Neural progenitor cell (in vitro differentiated cells): Measurements from ENCODE around the gene FAM3B. TPM values are rescaled to one million over a fixed set of nuclear protein-coding genes. Genes with fewer than 3 reads are reported as not detected.

Source experiments
- DNase-seq: peaks from one replicate; pipeline ENCODE4 v3.0.0-alpha.2; 2016; ENCODE audit warnings: low spot score
- H2AFZ ChIP-seq: fragments of 200-600 bp; sonication (generic); replicated peaks from 2 replicates; pipeline ENCODE4 v1.6.1; 2016; ENCODE audit warnings: antibody characterized with exemption
- H3F3A ChIP-seq: fragments of 200-600 bp; sonication (generic); 2 replicates; pipeline ENCODE4 v1.6.1; 2016; ENCODE audit warnings: antibody characterized with exemption, low read depth
- H3K27ac ChIP-seq: fragments of 200-600 bp; sonication (generic); 2 replicates; pipeline ENCODE4 v1.5.1; 2016; ENCODE audit warnings: mild to moderate bottlenecking
- H3K27me3 ChIP-seq: fragments of 200-600 bp; sonication (generic); 2 replicates; pipeline ENCODE4 v1.6.1; 2016; ENCODE audit warnings: mild to moderate bottlenecking, moderate library complexity
- H3K36me3 ChIP-seq: fragments of 200-600 bp; sonication (generic); 2 replicates; pipeline ENCODE4 v1.5.1; 2016
- H3K4me1 ChIP-seq: fragments of 200-600 bp; sonication (generic); 2 replicates; pipeline ENCODE4 v1.6.1; 2016; ENCODE audit warnings: mixed run types
- H3K4me2 ChIP-seq: fragments of 200-600 bp; sonication (generic); 2 replicates; pipeline ENCODE4 v1.6.1; 2016
- H3K4me3 ChIP-seq: fragments of 200-600 bp; sonication (generic); 2 replicates; pipeline ENCODE4 v1.5.1; 2016
- H3K79me2 ChIP-seq: fragments of 200-600 bp; sonication (generic); 2 replicates; pipeline ENCODE4 v1.6.1; 2016; ENCODE audit warnings: low read depth
- H3K9ac ChIP-seq: fragments of 200-600 bp; sonication (generic); 2 replicates; pipeline ENCODE4 v1.6.1; 2016
- H3K9me3 ChIP-seq: fragments of 200-600 bp; sonication (generic); 2 replicates; pipeline ENCODE4 v1.5.1; 2016; ENCODE audit warnings: low read depth
- H4K20me1 ChIP-seq: fragments of 200-600 bp; sonication (generic); 2 replicates; pipeline ENCODE4 v1.6.1; 2016; ENCODE audit warnings: low read depth
- H3K27ac Mint-ChIP-seq: 3 replicates; pipeline ENCODE4 v1.8.0; 2021; ENCODE audit warnings: mixed read lengths
- H3K27me3 Mint-ChIP-seq: 2 replicates; pipeline ENCODE4 v1.8.0; 2022; ENCODE audit warnings: low read depth, mild to moderate bottlenecking, inconsistent platforms, moderate library complexity, mixed read lengths; ENCODE audit not compliant: insufficient read depth
- H3K36me3 Mint-ChIP-seq: 3 replicates; pipeline ENCODE4 v1.8.0; 2021; ENCODE audit warnings: mixed read lengths
- H3K4me1 Mint-ChIP-seq: 3 replicates; pipeline ENCODE4 v1.8.0; 2021; ENCODE audit warnings: mixed read lengths
- H3K4me3 Mint-ChIP-seq: 3 replicates; pipeline ENCODE4 v1.8.0; 2021; ENCODE audit warnings: mild to moderate bottlenecking, moderate library complexity, mixed read lengths
- H3K9me3 Mint-ChIP-seq: 3 replicates; pipeline ENCODE4 v1.8.0; 2020; ENCODE audit warnings: mixed read lengths
- EZH2 ChIP-seq: fragments of 200-600 bp; sonication (generic); IDR thresholded peaks from 2 replicates; pipeline ENCODE4 v1.6.1; 2017; ENCODE audit warnings: antibody characterized with exemption, mild to moderate bottlenecking, moderate library complexity
- EZH2phosphoT487 ChIP-seq: fragments of 200-600 bp; sonication (generic); IDR thresholded peaks from 2 replicates; pipeline ENCODE4 v1.6.1; 2017; ENCODE audit warnings: antibody characterized with exemption
- total RNA-seq: library from RNA; depleted of rRNA; stranded (reverse); fragments of >200 nt; gene quantifications from 2 replicates; pipeline ENCODE4 v1.2.3, GENCODE V29; 2015; ENCODE audit warnings: low replicate concordance
- TF ChIP-seq, protein P1 (sequence below): fragments of 200-600 bp; sonication (generic); IDR thresholded peaks from 2 replicates; pipeline ENCODE4 v1.5.1; 2017; ENCODE audit warnings: antibody characterized with exemption, mild to moderate bottlenecking

Gene FAM3B
- total RNA-seq, 1 donor from 2014 or later: not detected

DNA sequence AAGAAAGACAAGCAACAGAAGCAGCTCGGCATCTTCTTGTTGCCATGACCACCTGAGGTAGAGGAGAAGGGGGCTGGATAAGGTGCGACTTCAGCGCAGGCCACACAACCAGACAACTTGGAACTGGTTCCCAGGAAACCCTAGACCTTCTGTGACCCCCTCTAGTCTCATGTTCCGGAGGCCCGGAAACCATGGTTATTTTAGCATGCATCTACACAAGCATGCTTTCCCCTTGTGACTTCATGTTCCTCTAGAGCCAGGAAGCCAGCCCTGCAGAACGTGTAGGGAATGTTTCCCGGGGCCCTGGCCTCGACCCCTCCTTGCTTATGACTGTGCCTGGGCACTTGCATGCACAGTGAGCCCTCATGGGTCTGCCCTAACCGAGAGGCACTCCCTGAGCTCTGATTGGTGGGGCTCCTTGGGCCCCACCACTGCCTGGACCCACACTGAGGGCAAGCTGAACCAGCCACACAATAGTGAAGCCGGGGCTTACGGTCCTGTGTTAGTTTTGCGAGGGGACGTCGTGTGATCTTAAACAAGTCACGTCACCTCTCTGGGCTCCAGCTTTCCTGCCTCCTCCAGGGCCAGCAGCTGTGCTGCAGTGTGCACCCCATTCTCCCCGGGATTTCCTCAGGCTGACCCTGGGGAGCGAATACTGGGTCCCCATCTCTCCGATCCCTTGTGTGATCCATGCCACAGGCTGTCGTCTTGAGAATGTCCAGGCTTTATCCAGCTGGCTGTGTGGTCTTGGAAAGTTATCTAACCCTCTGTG lies 33.2 kb downstream of the FAM3B start:
- no peak overlapping the region for H3K4me3 Mint-ChIP-seq
- Histone ChIP-seq H3K4me2 (no peak overlapping the region), H4K20me1 (no peaks in the 10 kb centered on the region), H3K27me3 (no peaks in the 10 kb centered on the region), H3K79me2 (no peaks in the 10 kb centered on the region), H3F3A (no peaks in the 10 kb centered on the region), H3K9ac (no peak overlapping the region), H3K36me3 (no peaks in the 10 kb centered on the region), H3K4me1 (no peaks in the 10 kb centered on the region), H2AFZ (no peak overlapping the region), H3K9me3 (no peaks in the 10 kb centered on the region), H3K27ac (no peak overlapping the region), H3K4me3 (no peak overlapping the region)
- H3K4me1 Mint-ChIP-seq: no peaks in the 10 kb centered on the region
- no peak overlapping the region for H3K27ac Mint-ChIP-seq
- H3K9me3 Mint-ChIP-seq: no peaks in the 10 kb centered on the region
- DNase-seq: no peak
- peaks cover 2% of the 10 kb centered on the region for H3K27me3 Mint-ChIP-seq
- no peaks in the 10 kb centered on the region for H3K36me3 Mint-ChIP-seq
- TF ChIP-seq EZH2phosphoT487 (no peak), EZH2 (no peak)
- TF ChIP-seq, protein P1, sequence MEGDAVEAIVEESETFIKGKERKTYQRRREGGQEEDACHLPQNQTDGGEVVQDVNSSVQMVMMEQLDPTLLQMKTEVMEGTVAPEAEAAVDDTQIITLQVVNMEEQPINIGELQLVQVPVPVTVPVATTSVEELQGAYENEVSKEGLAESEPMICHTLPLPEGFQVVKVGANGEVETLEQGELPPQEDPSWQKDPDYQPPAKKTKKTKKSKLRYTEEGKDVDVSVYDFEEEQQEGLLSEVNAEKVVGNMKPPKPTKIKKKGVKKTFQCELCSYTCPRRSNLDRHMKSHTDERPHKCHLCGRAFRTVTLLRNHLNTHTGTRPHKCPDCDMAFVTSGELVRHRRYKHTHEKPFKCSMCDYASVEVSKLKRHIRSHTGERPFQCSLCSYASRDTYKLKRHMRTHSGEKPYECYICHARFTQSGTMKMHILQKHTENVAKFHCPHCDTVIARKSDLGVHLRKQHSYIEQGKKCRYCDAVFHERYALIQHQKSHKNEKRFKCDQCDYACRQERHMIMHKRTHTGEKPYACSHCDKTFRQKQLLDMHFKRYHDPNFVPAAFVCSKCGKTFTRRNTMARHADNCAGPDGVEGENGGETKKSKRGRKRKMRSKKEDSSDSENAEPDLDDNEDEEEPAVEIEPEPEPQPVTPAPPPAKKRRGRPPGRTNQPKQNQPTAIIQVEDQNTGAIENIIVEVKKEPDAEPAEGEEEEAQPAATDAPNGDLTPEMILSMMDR: no peak

DNA sequence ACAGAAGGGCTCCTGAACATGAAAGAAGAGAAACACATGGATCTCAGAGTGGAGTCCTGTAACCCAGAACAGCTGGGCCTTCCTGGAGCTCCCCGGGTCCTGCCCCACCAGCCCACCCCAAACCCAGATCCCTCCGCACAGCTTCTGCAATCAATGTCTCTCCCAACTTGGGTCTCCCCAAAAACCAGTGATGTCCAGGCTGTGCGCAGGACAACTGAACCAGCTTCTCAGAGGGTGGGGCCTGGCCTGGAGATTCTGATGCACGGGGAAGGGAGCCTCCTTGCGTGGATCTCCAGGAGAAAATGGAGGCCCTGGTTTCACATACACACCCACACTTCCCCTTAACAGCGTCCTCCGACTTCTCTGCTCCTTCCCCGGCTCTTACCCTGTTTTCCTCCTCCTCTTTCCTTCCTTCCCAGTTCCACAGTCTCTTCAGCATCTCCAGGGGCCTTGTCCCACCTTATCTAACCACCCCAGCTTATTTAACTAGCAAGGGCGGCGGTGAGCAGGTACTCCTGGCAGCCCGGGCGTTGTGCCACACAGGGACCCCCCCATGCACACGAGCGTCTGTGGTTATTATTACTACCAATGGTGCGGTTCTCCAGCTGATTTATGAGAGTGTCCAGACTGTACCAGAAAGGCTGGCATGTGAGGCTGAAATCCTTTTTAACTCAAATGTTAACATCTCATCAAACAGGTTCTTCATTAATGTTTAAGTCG lies 34.0 kb downstream of the FAM3B start:
- TF ChIP-seq EZH2: no peak
- TF ChIP-seq EZH2phosphoT487: no peak
- TF ChIP-seq, protein P1: no peak
- no peaks in the 10 kb centered on the region for H3K27me3 ChIP-seq
- H3K27me3 Mint-ChIP-seq: peaks cover 2% of the 10 kb centered on the region
- no peak overlapping the region for H3K4me3 Mint-ChIP-seq
- H3K27ac ChIP-seq: no peak overlapping the region
- no peak overlapping the region for H3K4me3 ChIP-seq
- H3K9me3 ChIP-seq: no peaks in the 10 kb centered on the region
- H4K20me1 ChIP-seq: no peaks in the 10 kb centered on the region
- H3K9me3 Mint-ChIP-seq: no peaks in the 10 kb centered on the region
- H3K36me3 ChIP-seq: no peaks in the 10 kb centered on the region
- H3K36me3 Mint-ChIP-seq: no peaks in the 10 kb centered on the region
- H3K27ac Mint-ChIP-seq: no peak overlapping the region
- no peaks in the 10 kb centered on the region for H3K4me1 ChIP-seq
- H3K4me2 ChIP-seq: no peak overlapping the region
- DNase-seq: no peak
- H3F3A ChIP-seq: no peaks in the 10 kb centered on the region
- no peak overlapping the region for H2AFZ ChIP-seq
- H3K9ac ChIP-seq: no peak overlapping the region
- H3K4me1 Mint-ChIP-seq: no peaks in the 10 kb centered on the region
- no peaks in the 10 kb centered on the region for H3K79me2 ChIP-seq

DNA sequence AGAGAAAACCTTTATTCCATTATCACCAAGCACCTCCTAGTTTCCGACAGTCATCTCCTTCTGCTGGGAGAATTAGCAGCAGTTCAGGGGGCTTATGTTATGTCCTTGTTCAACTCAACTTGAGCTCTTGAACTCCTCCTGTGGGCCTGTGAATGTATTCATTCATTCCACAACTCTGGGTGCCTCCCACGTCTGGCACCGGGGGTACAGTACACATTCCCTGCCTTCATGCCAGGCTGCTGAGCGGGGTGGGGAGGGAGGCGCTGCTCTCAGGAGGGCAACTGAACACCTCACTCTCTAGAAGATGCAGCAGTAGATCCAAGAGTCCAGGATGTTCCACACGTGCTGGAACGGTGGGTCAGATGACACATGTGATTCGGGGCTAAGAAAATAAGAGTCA lies 40.9 kb downstream of the FAM3B start:
- peaks cover 4% of the 10 kb centered on the region for H3K27me3 Mint-ChIP-seq
- Histone ChIP-seq H3K4me1 (no peaks in the 10 kb centered on the region), H3K4me2 (no peak overlapping the region), H3F3A (no peaks in the 10 kb centered on the region), H3K27ac (no peak overlapping the region), H3K27me3 (no peaks in the 10 kb centered on the region), H3K79me2 (no peaks in the 10 kb centered on the region), H3K4me3 (no peak overlapping the region), H4K20me1 (no peaks in the 10 kb centered on the region), H3K9ac (no peak overlapping the region), H3K9me3 (no peaks in the 10 kb centered on the region), H2AFZ (no peak overlapping the region), H3K36me3 (no peaks in the 10 kb centered on the region)
- H3K4me1 Mint-ChIP-seq: peaks cover 4% of the 10 kb centered on the region
- H3K9me3 Mint-ChIP-seq: no peaks in the 10 kb centered on the region
- H3K36me3 Mint-ChIP-seq: no peaks in the 10 kb centered on the region
- H3K27ac Mint-ChIP-seq: no peak overlapping the region
- TF ChIP-seq EZH2: no peak
- TF ChIP-seq, protein P1: no peak
- TF ChIP-seq EZH2phosphoT487: no peak
- no peak for DNase-seq
- no peak overlapping the region for H3K4me3 Mint-ChIP-seq
